GM12864 (cell line): Measurements from ENCODE around the gene ST3GAL4.

Source experiments
- DNase-seq: peaks from one replicate; pipeline ENCODE4 v3.0.0-alpha.2; 2011; ENCODE audit warnings: low read depth
- H3K4me3 ChIP-seq: 2 replicates; pipeline ENCODE4 v1.5.1; 2011; ENCODE audit warnings: mild to moderate bottlenecking, low read depth, low read length, control low read depth
- TF ChIP-seq, protein P1 (sequence below): IDR thresholded peaks from 2 replicates; pipeline ENCODE4 v1.5.1; 2011; ENCODE audit warnings: low read depth, mild to moderate bottlenecking, moderate library complexity, low read length, control low read depth, inconsistent platforms; ENCODE audit errors: missing control alignments

Gene ST3GAL4

DNA sequence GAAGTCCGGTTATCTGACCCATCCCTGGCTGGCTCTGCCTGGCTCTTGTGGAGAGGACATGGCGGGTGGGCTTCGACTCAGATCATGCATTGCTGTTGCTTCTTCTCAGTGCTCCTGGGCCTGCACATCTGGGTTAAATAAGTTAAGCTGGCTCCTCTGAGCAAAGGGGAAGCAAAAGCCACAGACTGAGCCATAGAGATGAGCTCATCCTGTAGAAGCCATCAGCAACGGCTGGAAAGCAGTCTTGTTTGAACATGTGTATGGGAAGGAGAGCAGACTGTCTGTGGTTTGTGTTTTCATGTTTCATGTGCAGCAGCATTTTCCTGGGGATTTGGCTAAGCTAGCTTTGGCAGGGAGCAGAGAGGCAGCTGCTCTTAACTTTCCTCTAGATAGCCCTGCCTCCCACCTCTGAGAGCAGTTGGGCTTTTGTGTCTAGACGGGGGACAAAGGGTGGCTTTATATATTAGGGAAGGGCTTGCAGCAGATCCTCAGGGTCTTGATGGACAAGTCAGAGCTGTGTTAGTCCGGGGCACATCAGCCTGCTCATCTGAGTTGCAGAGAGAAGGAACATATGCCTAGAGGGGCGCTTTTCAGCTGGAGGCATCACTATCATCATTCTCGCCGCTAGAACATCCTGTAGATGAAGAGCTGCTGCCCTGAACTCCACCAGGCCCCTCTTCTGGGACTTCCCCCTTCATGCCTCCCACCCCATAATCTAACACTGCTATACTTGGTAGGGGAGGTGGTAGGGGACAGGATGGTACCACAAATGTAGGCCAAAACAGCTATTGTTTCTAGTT, 36.7 kb upstream of the ST3GAL4 start:
- TF ChIP-seq, protein P1, sequence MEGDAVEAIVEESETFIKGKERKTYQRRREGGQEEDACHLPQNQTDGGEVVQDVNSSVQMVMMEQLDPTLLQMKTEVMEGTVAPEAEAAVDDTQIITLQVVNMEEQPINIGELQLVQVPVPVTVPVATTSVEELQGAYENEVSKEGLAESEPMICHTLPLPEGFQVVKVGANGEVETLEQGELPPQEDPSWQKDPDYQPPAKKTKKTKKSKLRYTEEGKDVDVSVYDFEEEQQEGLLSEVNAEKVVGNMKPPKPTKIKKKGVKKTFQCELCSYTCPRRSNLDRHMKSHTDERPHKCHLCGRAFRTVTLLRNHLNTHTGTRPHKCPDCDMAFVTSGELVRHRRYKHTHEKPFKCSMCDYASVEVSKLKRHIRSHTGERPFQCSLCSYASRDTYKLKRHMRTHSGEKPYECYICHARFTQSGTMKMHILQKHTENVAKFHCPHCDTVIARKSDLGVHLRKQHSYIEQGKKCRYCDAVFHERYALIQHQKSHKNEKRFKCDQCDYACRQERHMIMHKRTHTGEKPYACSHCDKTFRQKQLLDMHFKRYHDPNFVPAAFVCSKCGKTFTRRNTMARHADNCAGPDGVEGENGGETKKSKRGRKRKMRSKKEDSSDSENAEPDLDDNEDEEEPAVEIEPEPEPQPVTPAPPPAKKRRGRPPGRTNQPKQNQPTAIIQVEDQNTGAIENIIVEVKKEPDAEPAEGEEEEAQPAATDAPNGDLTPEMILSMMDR, result no peak
- H3K4me3 ChIP-seq, result no peak overlapping the region
- DNase-seq, result no peak

DNA sequence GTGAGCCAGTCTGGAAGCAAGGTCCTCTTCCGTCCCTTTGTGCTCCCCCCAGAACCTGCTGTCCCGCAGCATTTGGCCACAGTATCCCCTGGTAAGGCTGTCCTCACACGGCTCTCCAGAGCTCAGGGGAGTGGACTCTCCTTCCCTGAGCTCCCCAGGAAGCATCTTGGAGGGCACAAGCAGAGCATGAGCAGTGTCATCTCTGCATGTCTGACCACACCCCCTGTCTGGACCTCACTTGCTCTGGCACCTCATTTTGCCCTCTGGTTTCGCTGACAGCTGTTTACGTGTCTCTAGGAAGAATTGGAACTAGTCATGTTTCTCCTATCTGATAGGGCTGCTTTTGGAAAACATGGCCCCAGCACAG, 36.1 kb upstream of the ST3GAL4 start:
- no peak overlapping the region for H3K4me3 ChIP-seq
- no peak for DNase-seq
- TF ChIP-seq, protein P1, result no peak

DNA sequence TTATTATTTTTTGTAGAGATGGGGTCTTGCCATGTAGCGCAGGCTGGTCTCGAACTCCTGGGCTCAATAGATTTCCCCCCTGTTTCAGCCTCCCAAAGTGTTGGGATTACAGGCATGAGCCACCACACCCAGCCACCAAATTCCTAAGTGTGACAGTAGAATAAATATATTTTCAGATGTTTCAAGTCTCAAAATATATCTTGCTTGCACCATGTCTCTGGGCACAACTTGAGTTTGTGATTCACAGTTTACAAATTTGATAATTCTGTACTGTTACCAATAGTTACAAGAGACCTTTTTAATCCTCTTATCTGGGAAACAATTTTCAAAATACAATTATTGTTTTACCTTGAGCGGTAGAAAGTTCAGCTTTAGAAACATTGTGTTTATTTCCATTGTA, 32.5 kb upstream of the ST3GAL4 start:
- no peak for DNase-seq
- TF ChIP-seq, protein P1, result no peak
- no peak overlapping the region for H3K4me3 ChIP-seq

DNA sequence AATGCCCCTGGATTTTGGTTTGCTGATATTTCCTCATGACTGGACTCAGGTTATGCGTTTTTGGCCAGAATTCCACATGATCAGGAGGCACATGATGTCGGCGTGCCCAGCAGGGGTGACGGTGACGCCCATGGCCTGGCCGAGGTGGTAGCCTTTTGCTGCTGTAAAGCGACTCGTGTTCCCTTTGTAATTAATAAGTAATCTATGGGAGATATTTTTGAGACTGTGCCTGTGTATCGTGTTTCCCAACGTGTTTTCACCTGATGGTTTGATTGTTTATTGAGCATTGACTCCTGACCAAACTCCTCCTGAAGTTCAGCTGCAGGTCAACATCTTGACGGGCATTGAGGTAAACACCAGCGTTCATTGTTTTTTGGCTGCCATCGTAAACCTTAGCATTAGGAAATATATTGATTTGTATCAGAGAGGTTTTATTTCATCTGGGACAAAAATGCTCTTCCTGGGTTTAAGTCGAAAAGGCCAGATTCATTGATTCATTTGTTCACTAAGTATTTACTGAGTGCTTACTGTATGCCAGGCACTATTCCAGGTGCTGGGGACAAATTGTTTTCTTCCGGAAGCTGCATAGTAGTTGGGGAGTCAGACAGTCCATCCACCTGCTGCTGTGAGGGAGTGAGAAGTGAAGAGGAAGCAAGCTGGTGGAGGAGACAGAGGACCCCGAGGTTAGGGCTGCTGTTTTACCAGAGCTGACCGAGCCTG, 28.0 kb upstream of the ST3GAL4 start:
- TF ChIP-seq, protein P1, result no peak
- no peak for DNase-seq
- no peak overlapping the region for H3K4me3 ChIP-seq

DNA sequence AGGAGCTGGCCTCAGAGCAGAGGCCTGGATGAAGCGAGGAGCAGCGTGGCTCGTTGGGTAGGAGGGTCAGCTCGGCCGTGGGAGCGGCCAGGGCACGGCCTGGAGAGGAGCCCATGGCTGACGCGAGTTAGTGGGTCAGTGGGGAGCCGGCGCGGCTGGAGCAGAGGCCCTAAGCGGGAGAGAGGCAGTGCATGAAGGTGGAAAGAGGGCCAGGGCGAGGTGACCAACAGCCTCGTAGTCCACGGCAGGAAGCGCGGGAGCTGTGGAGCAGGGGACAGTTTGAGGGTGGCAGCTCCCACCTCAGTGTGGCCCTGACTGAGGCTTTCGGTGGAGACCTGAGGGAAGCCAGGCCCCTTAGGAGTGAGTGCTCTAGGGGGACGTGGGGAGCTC, 27.5 kb upstream of the ST3GAL4 start:
- no peak for DNase-seq
- TF ChIP-seq, protein P1, result no peak

DNA sequence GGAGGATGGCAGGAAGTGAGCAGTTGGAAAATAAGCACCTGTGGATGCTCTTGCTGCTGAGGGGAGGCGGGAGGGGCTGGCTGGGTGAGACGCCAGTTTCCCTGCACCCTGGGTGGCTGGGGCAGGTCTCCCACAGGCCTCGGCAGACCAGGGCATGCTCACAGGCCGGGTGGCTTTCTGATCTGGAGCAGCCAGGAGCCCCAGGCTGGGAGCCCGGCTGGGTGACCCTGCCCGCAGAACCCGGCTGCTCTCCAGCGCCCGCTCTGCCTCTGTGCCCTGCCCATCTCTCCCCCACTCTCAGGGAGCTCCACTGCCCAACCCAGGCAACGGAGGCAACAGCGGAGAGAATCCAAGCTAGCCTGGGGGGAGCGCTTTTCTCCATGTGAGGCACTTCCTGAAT, 27.0 kb upstream of the ST3GAL4 start:
- H3K4me3 ChIP-seq, result no peak overlapping the region
- TF ChIP-seq, protein P1, result no peak
- DNase-seq, result no peak

More for the DNA sequence above, 27.5 kb upstream of the ST3GAL4 start:
- no peak overlapping the region for H3K4me3 ChIP-seq
